Stimulated activated CD4-positive, alpha-beta T cell treated with anti-CD3 and anti-CD28 coated beads, Interleukin-2, amount 100 ng/mL, for 4 hours (primary cell): ENCODE results near the gene CAPS2.
"Not testable (repeated sequence)": the region's sequence is repeated elsewhere in the genome, so short reads cannot be mapped to it uniquely, and the experiment has no call there.

Experiments used
- DNase-seq: peaks from one replicate; pipeline ENCODE4 v3.0.0-alpha.2; 2020; ENCODE audit warnings: low read depth

CAPS2 gene

DNA sequence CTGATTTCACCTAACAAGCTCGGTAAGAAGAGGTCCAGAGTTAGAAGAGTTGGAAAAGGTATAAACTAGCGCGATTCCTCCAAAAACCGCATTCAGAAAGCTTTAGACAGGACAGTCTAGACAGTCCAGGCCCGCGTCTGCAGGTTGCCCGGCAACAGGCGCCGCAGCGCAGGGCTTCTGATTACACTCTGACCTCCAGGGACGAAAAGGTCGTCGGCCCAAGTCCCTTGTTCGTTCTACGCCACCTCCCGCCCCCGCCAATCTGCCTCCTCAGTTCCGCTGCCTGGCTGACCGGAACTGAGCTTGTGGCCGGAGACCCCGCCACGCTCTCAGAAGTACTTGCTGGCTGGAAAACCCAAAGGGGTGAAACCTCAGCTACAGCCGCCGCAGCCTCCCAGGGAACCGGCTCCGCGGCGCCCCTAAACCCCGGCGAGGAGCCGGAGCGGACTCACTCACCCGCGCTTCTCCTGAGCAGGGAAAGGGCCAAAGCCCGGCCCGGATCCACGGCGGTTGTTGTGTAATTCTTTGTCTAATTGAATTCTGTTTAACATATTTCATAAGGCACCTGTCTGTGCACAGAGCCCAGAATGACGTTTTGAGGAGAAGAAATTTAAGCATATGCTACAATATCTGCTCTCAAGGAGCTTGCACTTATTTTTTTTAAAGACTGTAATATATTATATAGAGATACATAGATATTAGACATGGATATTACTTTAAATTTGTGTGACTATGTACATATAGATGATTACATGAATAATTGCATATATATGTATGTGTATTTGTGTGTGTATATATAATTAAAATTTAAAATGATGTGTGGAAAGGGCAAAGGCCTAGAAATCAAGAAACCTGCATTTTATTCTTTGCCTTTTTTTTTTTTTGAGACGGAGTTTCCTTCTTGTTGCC is at the start of gene CAPS2:
Gene CAPS2, minus strand, starts transcription at position 407 of the 909 bp plus-strand sequence. CDS start 3,826 bp downstream, outside the sequence.
- no peak for DNase-seq

DNA sequence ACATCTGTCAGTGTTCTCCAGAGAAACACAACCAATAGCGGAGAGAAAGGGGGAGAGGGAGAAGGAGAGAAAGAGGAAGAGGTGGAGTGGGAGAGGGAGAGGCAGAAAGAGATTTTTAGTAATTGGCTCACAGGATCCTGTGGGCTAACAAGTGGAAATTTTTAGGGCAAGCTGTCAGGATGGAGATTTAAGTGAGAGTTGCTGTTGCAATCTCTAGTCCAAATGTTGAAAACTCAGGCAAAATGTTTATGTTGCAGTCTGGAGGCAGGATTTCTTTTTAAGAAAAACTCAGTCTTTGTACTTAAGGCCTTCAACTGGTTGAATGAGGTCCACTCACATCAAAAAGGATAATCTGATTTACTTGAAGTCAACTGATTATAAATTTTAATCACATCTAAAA is 48.2 kb upstream of the CAPS2 start:
- DNase-seq, result no peak

DNA sequence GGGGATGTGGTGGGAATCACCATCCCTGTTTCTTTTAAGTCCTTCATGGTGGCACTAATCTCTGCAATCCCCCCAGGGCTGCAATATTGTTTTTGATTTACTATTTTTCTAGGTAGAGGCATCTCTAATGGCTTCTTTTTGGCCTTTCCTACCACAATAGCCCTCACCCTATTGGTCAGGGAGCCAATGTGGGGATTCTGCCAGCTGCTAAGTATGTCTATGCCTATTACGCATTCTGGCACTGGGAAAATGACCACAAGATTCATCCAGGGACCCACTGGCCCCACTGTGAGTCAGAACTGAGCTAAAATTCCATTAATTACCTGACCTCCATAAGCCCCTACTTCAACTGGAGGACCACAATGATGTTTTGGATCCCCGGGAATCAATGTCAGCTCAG is 44.8 kb upstream of the CAPS2 start:
- DNase-seq, result no peak

DNA sequence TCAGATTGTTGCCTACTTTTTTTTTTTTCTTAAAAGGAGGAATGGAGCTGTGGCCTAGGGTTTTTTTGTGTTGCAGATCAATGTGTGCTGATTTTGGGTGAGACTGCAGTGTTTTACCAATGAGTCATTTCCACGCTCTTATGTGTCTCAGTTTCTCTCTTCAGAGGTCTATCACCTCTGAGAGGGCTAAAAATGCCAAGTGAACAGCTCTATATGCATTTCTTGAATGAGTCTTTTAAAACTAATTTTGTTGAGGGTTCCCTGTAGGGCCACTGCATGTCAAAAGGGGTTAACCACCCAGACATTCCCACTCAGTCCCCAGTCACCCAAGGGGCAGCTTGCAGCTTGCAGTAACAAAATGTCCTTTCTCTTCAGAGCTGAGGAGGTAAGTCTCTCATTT is 36.5 kb upstream of the CAPS2 start:
- DNase-seq, result no peak

DNA sequence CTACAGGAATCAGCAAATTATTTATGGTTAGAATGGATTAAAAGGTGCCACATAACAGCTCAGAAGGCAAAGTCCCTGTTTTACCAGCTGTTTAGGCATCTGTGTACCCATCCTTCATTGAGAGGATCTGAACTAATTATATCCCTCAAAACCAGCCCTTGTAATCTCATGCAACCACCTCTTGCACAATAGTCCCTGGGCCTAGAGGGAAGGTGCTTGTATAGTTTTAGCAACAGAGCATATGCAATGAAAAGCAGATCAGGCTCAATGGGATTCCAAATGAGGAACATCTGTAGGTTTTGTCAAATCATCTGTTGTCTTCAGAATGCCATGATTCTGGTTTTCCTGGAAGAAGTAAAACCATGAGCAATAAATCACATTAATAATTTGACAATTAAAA is 34.8 kb upstream of the CAPS2 start:
- no peak for DNase-seq

DNA sequence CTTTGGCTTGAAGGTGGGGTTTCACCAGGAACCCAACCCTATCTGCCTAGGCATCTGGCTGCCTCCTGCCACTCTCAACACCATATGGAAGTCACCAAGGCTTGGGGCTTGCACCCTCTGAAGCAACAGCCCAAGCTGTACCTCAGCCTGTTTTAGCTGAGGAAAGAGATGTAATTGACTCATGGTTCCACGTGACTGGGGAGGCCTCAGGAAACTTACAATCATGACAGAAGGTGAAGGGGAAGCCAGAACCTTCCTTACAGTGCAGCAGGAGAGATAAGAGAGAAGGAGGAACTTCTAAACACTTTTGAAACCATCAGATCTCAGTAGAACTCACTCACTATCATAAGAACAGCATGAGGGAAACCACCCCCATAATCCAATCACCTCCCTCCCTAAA is 31.3 kb upstream of the CAPS2 start:
- DNase-seq, result no peak

DNA sequence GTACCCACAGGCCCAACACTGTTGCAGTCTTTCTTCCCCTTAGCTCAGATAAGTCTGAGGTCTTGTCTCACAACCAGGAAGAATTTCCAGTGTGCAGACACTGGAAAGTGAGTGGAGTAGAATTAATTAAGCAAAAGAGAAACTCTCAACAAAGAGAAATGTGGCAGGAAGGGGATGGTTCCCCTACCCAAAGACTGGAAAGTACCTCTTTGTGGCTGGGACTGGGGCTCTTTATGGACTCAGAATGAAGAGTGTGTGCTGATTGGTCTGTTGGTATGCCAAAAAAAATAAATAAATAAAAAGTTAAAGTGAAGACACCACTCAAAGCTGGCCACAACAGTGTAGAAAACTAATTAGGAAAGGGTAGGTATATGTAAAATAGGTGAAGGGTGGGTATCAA is 30.8 kb upstream of the CAPS2 start:
- no peak for DNase-seq

DNA sequence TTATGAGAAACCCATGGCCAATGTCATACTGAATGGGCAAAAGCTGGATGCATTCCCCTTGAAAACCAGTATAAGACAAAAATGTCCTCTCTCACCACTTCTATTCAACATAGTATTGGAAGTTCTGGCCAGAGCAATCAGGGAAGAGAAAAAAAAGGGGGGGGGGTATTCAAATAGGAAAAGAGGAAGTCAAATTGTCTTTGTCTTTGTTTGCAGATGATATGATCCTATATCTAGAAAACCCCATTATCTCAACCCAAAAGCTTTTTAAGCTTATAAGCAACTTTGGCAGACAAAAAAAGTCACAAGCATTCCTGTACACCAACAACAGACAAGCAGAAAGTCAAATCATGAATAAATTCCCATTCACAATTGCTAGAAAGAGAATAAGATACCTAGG is 23.9 kb upstream of the CAPS2 start:
- no peak for DNase-seq

DNA sequence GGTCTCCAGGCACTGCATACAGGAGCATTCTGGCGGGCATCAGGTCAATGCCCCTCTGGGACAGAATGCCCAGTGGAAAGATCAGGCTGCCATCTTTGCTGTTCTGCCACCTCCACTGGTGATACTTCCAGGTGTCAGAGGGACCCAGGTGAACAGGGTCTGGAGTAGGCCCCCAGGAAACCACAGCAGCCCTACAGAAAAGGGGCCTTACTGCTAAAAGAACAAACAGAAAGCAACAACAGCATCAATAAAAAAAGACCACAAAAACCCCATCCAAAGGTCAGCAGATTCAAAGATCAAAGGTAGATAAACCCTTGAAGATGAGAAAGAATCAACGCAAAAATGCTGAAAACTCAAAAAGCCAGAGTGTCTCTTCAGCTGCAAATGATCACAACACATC is 20.3 kb upstream of the CAPS2 start:
- DNase-seq, result no peak

DNA sequence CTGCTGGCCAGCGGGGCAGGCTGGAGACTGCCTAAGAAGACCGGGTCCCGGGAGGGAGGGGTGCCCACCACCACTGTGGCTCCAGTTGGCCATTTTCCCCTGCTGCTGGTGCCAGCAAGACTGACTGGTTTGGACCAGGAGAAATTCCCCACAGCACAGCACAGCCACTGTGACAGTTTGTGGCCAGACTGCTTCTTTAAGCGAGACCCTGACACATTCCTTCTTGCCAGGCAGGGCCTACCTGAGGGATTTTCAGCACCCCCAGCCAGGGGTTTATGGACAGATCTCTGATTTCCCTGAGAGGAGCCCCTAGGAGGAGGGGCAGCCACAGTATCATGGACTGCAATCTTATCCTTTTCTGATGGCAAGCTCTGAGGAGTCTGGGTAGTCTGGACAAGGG is 19.8 kb upstream of the CAPS2 start:
- no peak for DNase-seq

DNA sequence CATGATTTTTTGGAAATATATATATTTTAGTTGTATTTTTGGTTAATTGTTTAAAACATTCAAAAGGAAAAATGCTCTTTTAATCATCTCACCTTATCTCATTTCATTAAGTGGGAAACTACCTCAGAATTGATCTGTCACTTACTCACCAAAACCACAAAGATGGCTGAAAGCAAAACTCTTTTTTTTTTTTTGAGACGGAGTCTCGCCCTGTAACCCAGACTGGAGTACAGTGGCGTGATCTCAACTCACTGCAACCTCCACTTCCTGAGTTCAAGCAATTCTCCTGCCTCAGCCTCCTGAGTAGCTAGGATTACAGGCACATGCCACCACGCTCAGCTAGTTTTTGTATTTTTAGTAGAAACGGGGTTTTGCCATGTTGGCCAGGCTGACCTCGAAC is 16.1 kb upstream of the CAPS2 start:
- not testable (repeated sequence) for DNase-seq

DNA sequence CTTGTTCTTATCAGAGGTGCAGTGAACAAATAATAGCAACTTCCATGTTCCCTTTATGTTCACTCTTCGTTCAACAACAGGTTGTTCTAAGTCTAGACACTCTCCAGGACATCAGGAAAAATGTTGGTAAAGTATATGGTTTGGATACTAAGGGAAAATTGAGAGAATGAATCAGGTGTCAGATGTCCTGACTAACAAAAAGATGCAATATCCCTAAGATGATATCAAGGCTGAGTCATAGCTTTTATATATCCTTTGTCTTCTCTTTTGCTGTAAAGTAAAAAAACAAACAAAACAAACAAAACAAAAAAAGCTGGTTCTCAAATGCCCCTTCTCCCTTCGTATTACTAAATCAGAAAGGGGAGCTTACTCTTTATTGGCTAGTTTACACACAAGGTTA is 15.4 kb upstream of the CAPS2 start:
- no peak for DNase-seq

DNA sequence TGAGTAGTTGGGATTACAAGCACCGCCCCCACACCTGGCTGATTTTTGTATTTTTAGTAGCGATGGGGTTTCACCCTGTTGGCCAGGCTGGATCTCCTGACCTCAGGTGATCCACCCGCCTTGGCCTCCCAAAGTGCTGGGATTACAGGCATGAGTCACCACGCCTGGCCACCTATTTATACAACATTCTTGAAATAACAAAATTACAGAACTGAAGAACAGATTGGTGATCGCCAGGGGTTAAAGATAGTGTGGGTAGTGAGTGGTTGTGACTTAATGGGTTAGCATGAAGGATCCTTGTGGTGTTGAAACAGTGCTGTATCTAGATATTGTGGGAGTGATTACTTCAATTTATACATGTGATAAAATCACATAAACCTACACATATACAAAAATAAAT is 11.7 kb upstream of the CAPS2 start:
- no peak for DNase-seq

DNA sequence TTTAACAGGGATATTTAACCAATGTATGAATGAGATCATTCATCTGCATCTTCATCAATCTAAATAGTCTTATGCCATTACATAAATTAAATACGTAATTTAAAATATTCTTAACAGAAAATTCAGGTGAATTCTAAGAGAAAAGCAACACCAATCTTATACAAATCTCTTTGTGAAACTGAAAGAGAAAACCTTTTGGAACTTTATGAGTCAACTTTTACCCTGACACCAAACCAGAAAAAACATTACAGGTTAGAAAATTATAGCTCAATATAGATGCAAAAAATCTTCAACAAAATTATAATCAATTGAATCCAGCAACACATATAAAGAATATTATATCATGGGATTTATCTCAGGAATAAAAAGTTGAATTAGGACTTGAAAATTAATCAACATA is 7.8 kb upstream of the CAPS2 start:
- DNase-seq, result no peak

DNA sequence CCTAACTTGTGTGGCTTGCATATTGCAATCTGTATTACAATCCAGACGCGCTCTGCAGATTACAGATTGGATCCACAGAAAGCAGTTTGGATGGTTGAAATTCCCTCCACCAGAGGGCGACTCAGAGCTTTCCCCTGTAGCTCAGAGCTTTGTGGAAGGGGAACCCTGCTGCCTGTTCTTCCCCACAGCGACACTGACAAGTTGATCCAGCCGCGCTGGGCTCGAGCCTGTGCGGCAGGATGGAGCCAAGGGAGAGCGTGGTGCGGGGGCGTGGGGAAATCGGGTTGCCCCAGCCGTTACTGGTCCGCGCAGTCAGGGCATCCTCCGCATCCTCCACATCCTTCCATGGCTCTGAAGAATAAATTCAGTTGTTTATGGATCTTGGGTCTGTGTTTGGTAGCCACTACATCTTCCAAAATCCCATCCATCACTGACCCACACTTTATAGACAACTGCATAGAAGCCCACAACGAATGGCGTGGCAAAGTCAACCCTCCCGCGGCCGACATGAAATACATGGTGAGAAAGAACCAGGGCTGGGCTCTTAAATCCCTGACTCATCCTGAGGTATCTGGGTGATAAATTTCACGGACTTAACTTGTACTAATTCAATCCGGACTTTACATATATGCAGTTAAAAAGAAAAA is 4.4 kb upstream of the CAPS2 start, which contains the start of gene GLIPR1L1:
Gene GLIPR1L1, plus strand, starts transcription at position 287 of the 647 bp plus-strand sequence. Its CDS starts 59 bp downstream, at position 346.
- DNase-seq, result peak; percentile 67

DNA sequence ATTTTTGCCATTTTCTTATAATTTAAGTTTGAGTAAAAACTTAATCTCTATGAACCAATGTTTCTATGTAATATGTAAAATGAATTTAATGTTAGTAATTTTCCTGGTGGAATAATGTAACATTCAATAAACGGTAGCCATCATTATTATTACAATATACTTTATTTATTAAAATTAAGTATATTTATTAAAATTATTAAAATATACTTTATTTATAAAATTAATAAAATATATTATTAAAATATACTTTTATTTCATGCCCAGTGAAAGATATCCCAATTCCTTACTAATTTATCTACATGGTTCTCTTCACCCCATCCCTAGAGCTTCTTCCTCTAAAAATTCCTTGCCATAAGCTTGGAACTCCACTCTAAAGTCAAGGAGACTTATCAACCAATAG is 2.5 kb downstream of the CAPS2 start:
- no peak for DNase-seq

DNA sequence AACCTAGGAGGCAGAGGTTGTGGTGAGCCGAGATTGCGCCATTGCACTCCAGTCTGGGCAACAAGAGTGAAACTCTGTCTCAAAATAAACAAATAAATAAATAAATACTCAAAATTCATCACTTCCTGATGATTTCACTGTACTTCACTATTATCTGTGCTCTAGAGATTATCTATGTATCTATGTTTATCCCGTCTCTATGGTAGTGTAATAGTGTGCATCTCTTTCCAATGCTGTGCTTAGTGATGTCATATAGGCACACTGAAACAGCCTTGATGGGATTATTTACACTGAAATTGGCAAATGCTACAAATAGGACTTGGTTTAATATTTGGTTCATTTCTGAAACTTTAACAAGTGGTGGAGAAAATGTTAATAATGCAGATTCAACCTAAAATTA is 6.5 kb downstream of the CAPS2 start:
- DNase-seq, result no peak

DNA sequence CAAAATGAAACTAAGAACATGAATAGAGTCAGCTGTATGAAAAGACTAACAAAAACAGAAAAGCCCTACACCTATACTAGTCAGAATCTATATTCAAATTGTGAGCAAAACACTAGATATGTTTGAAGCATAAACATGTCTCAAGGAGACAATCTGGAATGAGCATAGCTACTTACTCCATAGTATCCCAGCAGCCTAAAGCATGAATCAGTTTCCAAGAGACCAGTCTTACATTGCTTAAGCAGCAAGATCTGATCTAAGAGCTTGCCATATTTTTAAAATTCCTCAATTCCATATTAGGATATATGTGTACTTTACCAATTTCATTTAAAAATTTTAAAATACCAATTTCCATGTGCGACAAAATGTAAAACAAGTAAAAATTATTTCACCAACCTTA is 7.7 kb downstream of the CAPS2 start:
- no peak for DNase-seq

DNA sequence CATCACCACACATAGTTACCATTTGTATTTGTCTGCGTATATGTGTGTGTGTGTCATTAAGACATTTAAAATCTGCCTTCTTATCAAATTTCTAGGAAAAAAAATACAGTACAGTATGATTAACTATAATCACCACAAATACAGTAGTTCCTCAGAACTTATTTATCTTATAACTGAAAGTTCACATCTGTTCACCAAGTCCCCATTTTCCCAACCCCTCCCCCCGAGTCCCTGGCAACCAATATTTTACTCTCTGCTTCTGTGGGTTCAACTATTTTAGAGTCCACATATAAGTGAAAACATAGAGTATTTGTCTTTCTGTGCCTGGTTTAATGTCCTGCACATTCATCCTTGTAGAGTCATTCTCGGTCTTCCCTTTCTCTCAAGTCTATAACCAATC is 12.3 kb downstream of the CAPS2 start:
- no peak for DNase-seq

DNA sequence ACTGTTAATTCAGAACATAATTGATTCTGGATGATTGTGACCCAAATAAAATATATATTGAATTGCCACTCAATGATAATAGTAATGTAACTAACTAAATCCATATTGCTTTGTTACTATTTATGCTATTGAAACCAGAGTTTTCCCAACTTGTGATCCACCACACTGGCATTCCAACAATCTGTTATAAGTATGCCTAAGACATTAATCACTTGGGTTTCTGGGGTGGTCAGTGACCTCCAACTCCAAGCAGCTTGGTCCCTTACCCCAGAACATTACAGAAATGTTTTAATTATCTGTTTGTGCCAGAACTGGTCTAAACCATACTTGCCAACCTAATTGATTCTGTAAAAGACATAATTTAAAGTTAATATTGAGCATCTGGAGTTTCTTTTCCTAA is 14.6 kb downstream of the CAPS2 start:
- no peak for DNase-seq

DNA sequence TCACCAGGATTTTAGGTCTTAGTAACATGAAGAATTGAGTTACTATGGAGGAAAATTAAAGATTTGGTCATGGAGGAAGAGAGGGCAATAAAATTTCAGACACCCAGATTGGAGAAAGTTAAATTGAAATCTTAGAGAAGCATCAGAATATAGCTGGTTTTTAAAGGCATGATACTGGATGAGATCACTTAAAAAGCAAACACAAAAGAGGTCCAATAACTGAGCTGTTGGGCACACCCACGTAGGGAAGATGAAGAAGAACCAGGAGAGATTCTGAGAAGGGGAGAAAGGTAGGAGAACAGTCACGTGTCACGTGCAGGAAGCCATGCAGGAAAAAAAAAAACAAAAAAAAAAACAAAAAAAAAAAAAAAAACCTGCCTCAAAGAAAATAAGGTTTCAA is 18.8 kb downstream of the CAPS2 start:
- no peak for DNase-seq

DNA sequence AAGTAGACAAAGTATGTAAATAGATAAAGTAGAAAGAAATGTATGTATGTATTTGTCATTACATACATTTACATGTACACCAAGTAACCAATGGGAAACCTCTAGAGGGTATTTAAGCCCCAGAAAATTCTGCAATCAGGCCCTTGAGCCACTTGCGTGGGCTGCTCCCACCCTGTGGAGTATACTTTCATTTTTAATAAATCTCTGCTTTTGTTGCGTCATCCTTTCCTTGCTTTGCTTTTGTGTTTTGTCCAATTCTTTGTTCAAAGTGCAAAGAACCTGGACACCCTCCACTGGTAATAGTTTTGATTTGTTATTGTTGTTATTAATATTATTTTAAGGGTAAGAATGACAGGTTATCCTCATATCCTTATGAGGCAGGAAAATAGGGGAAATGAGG is 21.8 kb downstream of the CAPS2 start:
- DNase-seq, result no peak
